Naive thymus-derived CD4-positive, alpha-beta T cell (primary cell): ENCODE measurements around the gene KIF21A. TPM values are rescaled to one million over a fixed set of nuclear protein-coding genes. Genes with fewer than 3 reads are reported as not detected.

Source experiments
- ATAC-seq: fragments of 150-1000 bp; cut with Tn5 transposase; 2 replicates; pipeline ENCODE4 v1.10.0; 2021; ENCODE audit warnings: mild to moderate bottlenecking, moderate library complexity
- CTCF ChIA-PET: fragments of 350-600 bp; sonication (Branson Sonifier 250); formaldehyde crosslinking; loops from one replicate; lab custom pipeline; 2021; ENCODE audit warnings: antibody characterized with exemption; lab: Charles Lee
- POLR2A ChIA-PET: fragments of 350-600 bp; sonication (Branson Sonifier 250); formaldehyde crosslinking; loops from one replicate; lab custom pipeline; 2021; ENCODE audit warnings: antibody characterized with exemption, inconsistent platforms; lab: Charles Lee
- DNase-seq, 9 donors: peaks; one replicate each; pipeline versions ENCODE4 v3.0.0 to v3.0.0-alpha.2; 2020 to 2022; ENCODE audit warnings: mixed read lengths in 1 of 9
- H3K27ac ChIP-seq: one replicate; pipeline ENCODE4 v1.7.0; 2013; ENCODE audit warnings: mild to moderate bottlenecking, low read depth, low read length, moderate library complexity
- H3K27me3 ChIP-seq, 2 donors: one replicate each; pipeline ENCODE4 v1.7.0; 2013; ENCODE audit warnings: low read length in 2 of 2, mild to moderate bottlenecking in 2 of 2, moderate library complexity in 2 of 2; ENCODE audit not compliant: control insufficient read depth in 2 of 2, insufficient read depth in 2 of 2
- H3K36me3 ChIP-seq, 3 experiments: 1 replicate in 2 of 3; 2 replicates in 1 of 3; pipeline ENCODE4 v1.7.0; 2013; ENCODE audit warnings: low read length in 3 of 3, mild to moderate bottlenecking in 3 of 3, moderate library complexity in 1 of 3; ENCODE audit not compliant: insufficient read depth in 3 of 3, control insufficient read depth in 2 of 3
- H3K4me1 ChIP-seq, 2 donors: one replicate each; pipeline ENCODE4 v1.7.0; 2013; ENCODE audit warnings: low read length in 2 of 2, mild to moderate bottlenecking in 2 of 2, moderate library complexity in 1 of 2; ENCODE audit not compliant: control insufficient read depth in 2 of 2, insufficient read depth in 2 of 2
- H3K4me3 ChIP-seq: 2 replicates; pipeline ENCODE4 v1.7.0; 2013; ENCODE audit warnings: mild to moderate bottlenecking, low read length
- H3K9me3 ChIP-seq, 3 experiments: 1 replicate in 2 of 3; 2 replicates in 1 of 3; pipeline ENCODE4 v1.7.0; 2013; ENCODE audit warnings: low read length in 3 of 3; ENCODE audit not compliant: control insufficient read depth in 2 of 3
- H3K27ac Mint-ChIP-seq, 9 donors: one replicate each; pipeline ENCODE4 v1.8.0; 2020 to 2022; ENCODE audit warnings: mixed read lengths in 9 of 9, mild to moderate bottlenecking in 8 of 9, moderate library complexity in 5 of 9, inconsistent platforms in 2 of 9
- H3K27me3 Mint-ChIP-seq, 5 donors: one replicate each; pipeline ENCODE4 v1.8.0; 2021 to 2022; ENCODE audit warnings: mixed read lengths in 5 of 5, mild to moderate bottlenecking in 1 of 5
- H3K36me3 Mint-ChIP-seq, 5 donors: one replicate each; pipeline ENCODE4 v1.8.0; 2020 to 2022; ENCODE audit warnings: mixed read lengths in 5 of 5, mild to moderate bottlenecking in 3 of 5, inconsistent platforms in 1 of 5
- H3K4me1 Mint-ChIP-seq, 7 donors: one replicate each; pipeline ENCODE4 v1.8.0; 2020 to 2022; ENCODE audit warnings: mixed read lengths in 7 of 7, mild to moderate bottlenecking in 3 of 7, inconsistent platforms in 1 of 7
- H3K4me3 Mint-ChIP-seq, 10 donors: one replicate each; pipeline ENCODE4 v1.8.0; 2020 to 2022; ENCODE audit warnings: mild to moderate bottlenecking in 10 of 10, mixed read lengths in 10 of 10, moderate library complexity in 6 of 10, inconsistent platforms in 2 of 10
- H3K9me3 Mint-ChIP-seq, 11 donors: one replicate each; pipeline ENCODE4 v1.8.0; 2020 to 2022; ENCODE audit warnings: mixed read lengths in 11 of 11, mild to moderate bottlenecking in 4 of 11, inconsistent platforms in 1 of 11, moderate library complexity in 1 of 11
- intact Hi-C, 2 donors: fragments of 100-400 bp; cut with micrococcal nuclease; formaldehyde crosslinking; loops; one replicate each; pipeline ENCODE4 v1.15.1; 2023
- polyA plus RNA-seq, 2 donors: library from polyadenylated mRNA; unstranded; fragments of 300-500 nt; fragmentation: Illumina TruSeq; gene quantifications; one replicate each; pipeline ENCODE4 v1.2.3, GENCODE V29; 2021
- total RNA-seq, 6 experiments: library from RNA in 5 of 6; stranded (reverse) in 5 of 6; gene quantifications; 1 replicate in 5 of 6; 2 replicates in 1 of 6; pipeline ENCODE4 v1.2.3 and lab custom pipeline; 2021 to 2026

Gene KIF21A
- total and polyA plus RNA-seq, 7 experiments from 2014 or later = 1.7 to 12.0 (median 6.9) TPM

DNA sequence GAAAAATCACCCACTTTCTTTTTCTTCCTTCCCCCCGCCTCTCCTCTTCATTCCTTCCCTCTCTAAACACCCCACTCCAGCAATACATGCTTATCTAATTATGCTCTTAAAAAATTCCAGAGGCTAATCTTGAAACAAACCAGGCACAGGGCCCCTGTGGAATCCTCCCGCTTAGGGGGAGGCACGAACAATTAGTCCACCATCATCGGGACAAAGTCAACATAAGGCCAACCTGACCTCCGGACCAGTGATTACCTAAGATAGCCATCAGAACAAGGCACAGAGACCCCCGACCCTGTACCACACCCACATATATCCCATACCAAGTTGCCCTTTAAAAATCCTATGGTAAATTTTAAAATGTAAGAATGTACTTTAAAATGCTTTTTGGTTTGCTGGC, 47.1 kb downstream of the KIF21A start:
- CTCF ChIA-PET = no interaction called here
- Histone ChIP-seq H3K36me3 (no peaks in the 10 kb centered on the region), H3K9me3 (no peaks in the 10 kb centered on the region), H3K4me1 (no peaks in the 10 kb centered on the region), H3K4me3 (no peak overlapping the region), H3K27me3 (no peaks in the 10 kb centered on the region), H3K27ac (no peak overlapping the region)
- Mint-ChIP-seq H3K27me3 (no peaks in the 10 kb centered on the region), H3K4me1 (peaks cover 0 to 6% (median 0%) of the 10 kb centered on the region in 7 donors), H3K9me3 (peaks cover 0 to 4% (median 0%) of the 10 kb centered on the region in 11 donors), H3K27ac (no peak overlapping the region), H3K4me3 (no peak overlapping the region), H3K36me3 (peaks cover 0 to 7% (median 4%) of the 10 kb centered on the region in 5 donors)
- ATAC-seq (no peak), DNase-seq (no peak)
- intact Hi-C loops = no loop called here
- POLR2A ChIA-PET = no interaction called here

GRCh38 chr12:39393890-39394289, 49.0 kb downstream of the KIF21A start:
- H3K27ac Mint-ChIP-seq = no peak overlapping the region
- H3K9me3 Mint-ChIP-seq = peaks cover 0 to 4% (median 0%) of the 10 kb centered on the region in 11 donors
- H3K4me1 ChIP-seq = no peaks in the 10 kb centered on the region
- H3K36me3 ChIP-seq = no peaks in the 10 kb centered on the region
- no peak overlapping the region for H3K4me3 Mint-ChIP-seq
- no peaks in the 10 kb centered on the region for H3K27me3 Mint-ChIP-seq
- H3K9me3 ChIP-seq = no peaks in the 10 kb centered on the region
- H3K27ac ChIP-seq = no peak overlapping the region
- no peaks in the 10 kb centered on the region for H3K27me3 ChIP-seq
- no peak for DNase-seq
- ChIA-PET CTCF (no interaction called here), POLR2A (no interaction called here)
- peaks cover 0 to 8% (median 4%) of the 10 kb centered on the region in 5 donors for H3K36me3 Mint-ChIP-seq
- H3K4me1 Mint-ChIP-seq = peaks cover 0 to 6% (median 0%) of the 10 kb centered on the region in 7 donors
- ATAC-seq = no peak
- intact Hi-C loops = no loop called here
- no peak overlapping the region for H3K4me3 ChIP-seq

DNA sequence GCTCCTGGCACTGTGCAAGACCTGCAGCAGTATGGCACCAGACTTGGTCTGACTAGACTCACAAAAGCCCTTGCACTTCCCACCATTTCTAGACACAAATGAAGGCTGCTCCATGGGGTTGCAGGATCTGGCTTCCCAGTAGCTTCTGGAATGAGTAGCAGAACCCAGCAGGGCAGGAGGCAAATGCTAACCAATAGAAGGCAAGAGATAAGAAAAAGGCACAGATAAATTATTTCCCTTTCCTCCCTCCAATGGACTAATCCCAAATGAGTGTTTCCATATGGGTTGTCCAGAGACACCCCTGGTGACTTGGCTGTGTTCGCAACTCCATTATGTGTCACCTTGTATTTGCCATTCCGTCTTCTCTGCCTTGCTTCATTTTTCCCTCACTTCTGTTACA, 49.7 kb downstream of the KIF21A start:
- no peaks in the 10 kb centered on the region for H3K36me3 ChIP-seq
- no peak overlapping the region for H3K27ac ChIP-seq
- Mint-ChIP-seq H3K27me3 (no peaks in the 10 kb centered on the region), H3K9me3 (peaks cover 0 to 4% (median 0%) of the 10 kb centered on the region in 11 donors), H3K27ac (no peak overlapping the region), H3K36me3 (peaks cover 0 to 10% (median 4%) of the 10 kb centered on the region in 5 donors), H3K4me1 (peaks cover 0 to 6% (median 0%) of the 10 kb centered on the region in 7 donors), H3K4me3 (no peak overlapping the region)
- ChIA-PET POLR2A (no interaction called here), CTCF (no interaction called here)
- H3K27me3 ChIP-seq = no peaks in the 10 kb centered on the region
- H3K4me1 ChIP-seq = no peaks in the 10 kb centered on the region
- no peaks in the 10 kb centered on the region for H3K9me3 ChIP-seq
- no peak for ATAC-seq
- DNase-seq = no peak
- H3K4me3 ChIP-seq = no peak overlapping the region
- intact Hi-C loops = no loop called here

GRCh38 chr12:39392154-39392925, 50.6 kb downstream of the KIF21A start:
- ChIA-PET POLR2A (no interaction called here), CTCF (no interaction called here)
- Mint-ChIP-seq H3K9me3 (peaks cover 0 to 4% (median 0%) of the 10 kb centered on the region in 11 donors), H3K27me3 (no peaks in the 10 kb centered on the region), H3K36me3 (peaks cover 0 to 14% (median 4%) of the 10 kb centered on the region in 5 donors), H3K4me1 (peaks cover 0 to 6% (median 0%) of the 10 kb centered on the region in 7 donors), H3K27ac (no peak overlapping the region), H3K4me3 (no peak overlapping the region)
- Histone ChIP-seq H3K27ac (no peak overlapping the region), H3K27me3 (no peaks in the 10 kb centered on the region), H3K4me1 (no peaks in the 10 kb centered on the region), H3K36me3 (no peaks in the 10 kb centered on the region), H3K4me3 (no peak overlapping the region), H3K9me3 (no peaks in the 10 kb centered on the region)
- no peak for DNase-seq
- no peak for ATAC-seq
- intact Hi-C loops = no loop called here

GRCh38 chr12:39390752-39391151, 52.2 kb downstream of the KIF21A start:
- no peaks in the 10 kb centered on the region for H3K36me3 ChIP-seq
- peak overlapping the region in 1 of 9 donors; percentile 28 for H3K27ac Mint-ChIP-seq
- H3K9me3 Mint-ChIP-seq = peaks cover 0 to 4% (median 0%) of the 10 kb centered on the region in 11 donors
- no peaks in the 10 kb centered on the region for H3K4me1 ChIP-seq
- no peak overlapping the region for H3K4me3 ChIP-seq
- no peaks in the 10 kb centered on the region for H3K27me3 ChIP-seq
- DNase-seq = no peak
- H3K4me3 Mint-ChIP-seq = no peak overlapping the region
- CTCF ChIA-PET = no interaction called here
- no peaks in the 10 kb centered on the region for H3K9me3 ChIP-seq
- POLR2A ChIA-PET = no interaction called here
- intact Hi-C loops = no loop called here
- peaks cover 0 to 6% (median 0%) of the 10 kb centered on the region in 7 donors for H3K4me1 Mint-ChIP-seq
- H3K27ac ChIP-seq = no peak overlapping the region
- H3K27me3 Mint-ChIP-seq = no peaks in the 10 kb centered on the region
- H3K36me3 Mint-ChIP-seq = peaks cover 0 to 14% (median 4%) of the 10 kb centered on the region in 5 donors
- no peak for ATAC-seq

DNA sequence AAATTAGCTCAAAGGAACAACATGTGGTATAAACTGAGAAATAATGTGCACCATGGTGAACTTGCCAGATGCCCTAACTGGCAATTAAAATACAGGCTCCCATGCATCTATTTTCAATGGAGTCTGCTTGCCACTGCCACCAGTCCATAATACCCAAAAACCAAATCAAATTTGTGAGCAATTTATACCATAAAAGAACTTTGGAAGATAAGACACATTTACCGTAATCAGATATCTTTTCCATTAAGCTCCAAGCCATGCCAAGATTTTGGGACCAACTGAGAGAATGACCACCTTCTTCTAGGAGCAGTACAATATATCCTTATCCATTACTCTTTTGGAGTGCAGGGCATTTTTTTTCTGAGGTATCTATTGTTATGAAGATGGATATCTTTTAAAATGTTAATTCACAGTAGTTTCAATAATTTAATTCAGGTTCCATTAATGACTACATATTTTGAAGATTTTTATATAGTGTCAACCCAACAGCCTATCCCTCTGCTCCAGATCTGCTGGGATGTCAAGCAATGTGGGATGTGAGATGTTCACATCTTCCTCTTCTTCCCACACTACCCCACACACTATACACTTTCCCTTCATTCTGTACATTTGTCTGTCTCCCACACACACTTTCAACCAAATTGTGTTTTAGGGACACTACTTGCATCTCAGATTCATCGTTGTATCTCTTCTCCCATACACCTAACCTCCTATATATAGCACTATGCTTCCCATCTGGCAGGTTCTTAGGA, 53.3 kb downstream of the KIF21A start:
- no peak for DNase-seq
- ChIA-PET CTCF (no interaction called here), POLR2A (no interaction called here)
- ATAC-seq = no peak
- Mint-ChIP-seq H3K4me1 (peaks cover 0 to 1% (median 0%) of the 10 kb centered on the region in 7 donors), H3K27me3 (no peaks in the 10 kb centered on the region), H3K4me3 (no peak overlapping the region), H3K27ac (no peak overlapping the region), H3K36me3 (peaks cover 0 to 14% (median 0%) of the 10 kb centered on the region in 5 donors), H3K9me3 (no peaks in the 10 kb centered on the region)
- H3K4me3 ChIP-seq = no peak overlapping the region
- H3K27ac ChIP-seq = no peak overlapping the region
- no peaks in the 10 kb centered on the region for H3K9me3 ChIP-seq
- H3K36me3 ChIP-seq = no peaks in the 10 kb centered on the region
- intact Hi-C loops = no loop called here
- no peaks in the 10 kb centered on the region for H3K27me3 ChIP-seq
- no peaks in the 10 kb centered on the region for H3K4me1 ChIP-seq
